ENCODE data around the gene GRP.
"Not testable (repeated sequence)": the region's sequence is repeated elsewhere in the genome, so short reads cannot be mapped to it uniquely, and the experiment has no call there.

Gene GRP

DNA sequence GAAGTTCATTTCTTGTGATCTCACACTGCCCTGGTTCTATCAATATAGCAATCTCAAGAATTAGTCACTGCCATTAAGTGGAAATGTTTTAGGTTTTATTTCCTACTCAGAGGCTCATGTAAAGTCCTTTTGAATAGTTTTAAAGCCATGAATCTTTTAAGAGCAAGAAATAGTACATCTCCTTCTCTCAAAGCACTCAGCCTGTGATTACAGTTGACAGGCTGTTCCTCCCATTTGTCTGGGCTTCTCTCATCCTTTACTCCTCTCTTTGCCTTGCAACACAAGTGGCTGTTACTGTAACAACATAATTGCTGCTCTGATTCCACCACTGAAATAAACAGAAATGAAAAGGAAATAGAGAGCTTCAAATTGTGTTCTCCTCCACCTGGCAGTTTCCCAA is 18.4 kb downstream of the GRP start:
- H3K4me3 ChIP-seq (ENCODE audit: low read length), result no peak overlapping the region
- TF ChIP-seq, protein P1, sequence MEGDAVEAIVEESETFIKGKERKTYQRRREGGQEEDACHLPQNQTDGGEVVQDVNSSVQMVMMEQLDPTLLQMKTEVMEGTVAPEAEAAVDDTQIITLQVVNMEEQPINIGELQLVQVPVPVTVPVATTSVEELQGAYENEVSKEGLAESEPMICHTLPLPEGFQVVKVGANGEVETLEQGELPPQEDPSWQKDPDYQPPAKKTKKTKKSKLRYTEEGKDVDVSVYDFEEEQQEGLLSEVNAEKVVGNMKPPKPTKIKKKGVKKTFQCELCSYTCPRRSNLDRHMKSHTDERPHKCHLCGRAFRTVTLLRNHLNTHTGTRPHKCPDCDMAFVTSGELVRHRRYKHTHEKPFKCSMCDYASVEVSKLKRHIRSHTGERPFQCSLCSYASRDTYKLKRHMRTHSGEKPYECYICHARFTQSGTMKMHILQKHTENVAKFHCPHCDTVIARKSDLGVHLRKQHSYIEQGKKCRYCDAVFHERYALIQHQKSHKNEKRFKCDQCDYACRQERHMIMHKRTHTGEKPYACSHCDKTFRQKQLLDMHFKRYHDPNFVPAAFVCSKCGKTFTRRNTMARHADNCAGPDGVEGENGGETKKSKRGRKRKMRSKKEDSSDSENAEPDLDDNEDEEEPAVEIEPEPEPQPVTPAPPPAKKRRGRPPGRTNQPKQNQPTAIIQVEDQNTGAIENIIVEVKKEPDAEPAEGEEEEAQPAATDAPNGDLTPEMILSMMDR (conservative IDR thresholded peaks at IDR 0.05; ENCODE audit: low read depth, low read length), result no peak
- no peak for DNase-seq (ENCODE audit: low read depth)

GRCh38 chr18:59239642-59240041 is 19.7 kb downstream of the GRP start:
- TF ChIP-seq, protein P1 (conservative IDR thresholded peaks at IDR 0.05; ENCODE audit: low read depth, low read length), result no peak
- no peak overlapping the region for H3K4me3 ChIP-seq (ENCODE audit: low read length)
- DNase-seq (ENCODE audit: low read depth), result no peak

DNA sequence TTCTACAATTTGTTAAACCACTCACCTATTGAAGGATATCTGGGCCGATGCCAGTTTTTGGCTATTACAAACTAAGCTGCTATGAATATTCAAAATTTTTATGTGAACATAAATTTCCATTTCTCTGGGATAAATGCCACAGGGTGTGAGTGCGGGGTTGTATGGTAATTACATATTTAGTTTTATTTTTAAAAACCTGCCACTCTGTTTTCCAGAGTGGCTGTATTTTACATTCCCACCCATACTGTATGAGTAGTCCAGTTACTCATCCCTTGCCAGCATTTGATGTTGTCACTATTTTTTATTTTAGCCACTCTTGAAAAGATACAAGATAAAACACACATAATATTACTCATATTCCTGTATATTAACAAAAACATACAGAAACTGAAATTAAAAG is 22.9 kb downstream of the GRP start:
- no peak overlapping the region for H3K4me3 ChIP-seq (ENCODE audit: low read length)
- TF ChIP-seq, protein P1 (conservative IDR thresholded peaks at IDR 0.05; ENCODE audit: low read depth, low read length), result no peak
- no peak for DNase-seq (ENCODE audit: low read depth)

- no peak overlapping the region for H3K4me3 ChIP-seq (ENCODE audit: low read length)
- no peak for DNase-seq (ENCODE audit: low read depth)
- TF ChIP-seq, protein P1 (conservative IDR thresholded peaks at IDR 0.05; ENCODE audit: low read depth, low read length), result no peak
Measured at GRCh38 chr18:59246796-59247195, 26.8 kb downstream of the GRP start.

DNA sequence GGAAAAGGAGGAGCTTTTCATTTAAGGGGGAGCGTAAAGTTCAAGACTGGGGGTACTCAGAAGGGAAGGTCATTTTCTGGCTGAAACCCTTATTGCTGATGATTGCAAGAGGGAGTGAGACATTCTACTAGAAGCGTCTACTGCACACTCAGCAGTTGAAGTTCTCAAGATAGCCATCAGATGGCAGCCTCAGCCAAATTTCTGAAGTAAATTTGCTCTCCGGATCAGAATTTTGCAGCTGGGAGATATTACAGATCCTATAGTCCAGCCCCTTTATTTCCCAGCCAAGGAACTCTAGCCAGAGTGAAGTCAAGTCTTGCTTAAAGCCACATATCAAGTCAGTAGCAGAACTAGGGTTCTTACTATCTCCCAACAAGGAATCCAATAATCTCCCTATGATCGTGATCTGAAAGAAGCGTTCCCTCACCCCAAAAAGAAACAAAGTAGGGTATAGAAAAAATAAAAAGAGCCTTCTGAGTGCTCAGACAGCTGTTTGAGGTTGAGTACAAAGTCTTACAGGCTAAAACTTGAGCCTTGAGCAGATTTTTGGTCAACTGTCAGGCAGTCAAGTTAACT is 29.3 kb downstream of the GRP start:
- H3K4me3 ChIP-seq (ENCODE audit: low read length), result no peak overlapping the region
- DNase-seq (ENCODE audit: low read depth), result peak; percentile 53
- TF ChIP-seq, protein P1 (conservative IDR thresholded peaks at IDR 0.05; ENCODE audit: low read depth, low read length), result peak; percentile 84

GRCh38 chr18:59255491-59255890 is 35.5 kb downstream of the GRP start:
- H3K4me3 ChIP-seq (ENCODE audit: low read length); DNase-seq (ENCODE audit: low read depth): not testable (repeated sequence)

- H3K4me3 ChIP-seq (ENCODE audit: low read length); DNase-seq (ENCODE audit: low read depth): not testable (repeated sequence)
Measured at GRCh38 chr18:59261842-59262241, 41.9 kb downstream of the GRP start.

- H3K4me3 ChIP-seq (ENCODE audit: low read length); DNase-seq (ENCODE audit: low read depth): not testable (repeated sequence)
Measured at GRCh38 chr18:59262243-59262642, 42.3 kb downstream of the GRP start.

DNA sequence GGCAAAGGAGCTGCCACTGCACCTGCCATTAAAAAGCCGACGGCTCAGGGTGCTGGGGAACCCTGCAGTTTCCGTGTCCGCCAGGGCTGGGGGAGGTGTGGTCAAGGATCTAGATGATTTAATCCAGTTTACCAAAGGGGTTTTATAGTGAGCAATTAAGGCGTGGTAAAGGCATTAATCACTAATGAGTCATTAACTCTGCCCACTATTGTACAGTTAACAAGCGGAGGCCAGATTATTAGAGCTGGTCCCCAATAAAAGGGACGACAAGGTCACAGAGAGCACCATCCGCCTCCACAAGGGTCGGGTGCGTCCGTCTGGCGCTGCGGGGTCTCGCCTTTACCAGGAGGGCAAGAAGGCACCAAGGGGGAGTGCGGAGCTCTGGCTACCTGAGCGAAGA is 43.7 kb downstream of the GRP start:
- TF ChIP-seq, protein P1 (conservative IDR thresholded peaks at IDR 0.05; ENCODE audit: low read depth, low read length), result no peak
- DNase-seq (ENCODE audit: low read depth), result no peak
- peak overlapping the region; percentile 53 for H3K4me3 ChIP-seq (ENCODE audit: low read length)

Data from retinal pigment epithelial cell (primary cell).